GM12878 (cell line): ENCODE results near the gene CHRM1. TPM values are rescaled to one million over a fixed set of nuclear protein-coding genes. Genes with fewer than 3 reads are reported as not detected.

ENCODE experiments used
- ATAC-seq: fragments of 200-7000 bp; cut with Tn5 transposase; 3 replicates; pipeline ENCODE4 v1.9.1; 2020; ENCODE audit warnings: mild to moderate bottlenecking, moderate library complexity
- BruUV-seq: library from RNA; stranded (reverse); fragments of 400-500 nt; replicated peaks from 2 replicates; lab custom pipeline; 2021; lab: Mats Ljungman, UMichigan
- CTCF ChIA-PET: fragments of 300-600 bp; sonication (Branson Sonifier 250); formaldehyde crosslinking; extraction: SDS; loops from one replicate; lab custom pipeline; 2021; ENCODE audit warnings: inconsistent platforms; lab: Yijun Ruan, JAX
- POLR2A ChIA-PET: fragments of 350-600 bp; formaldehyde crosslinking; extraction: SDS; loops from one replicate; lab custom pipeline; 2021; ENCODE audit warnings: inconsistent platforms; lab: Charles Lee
- RAD21 ChIA-PET: fragments of 300-600 bp; sonication (Branson Sonifier 250); formaldehyde crosslinking; loops from one replicate; lab custom pipeline; 2023; ENCODE audit warnings: antibody characterized with exemption; ENCODE audit not compliant: unreplicated experiment; lab: Charles Lee
- SMC1A ChIA-PET: fragments of 300-600 bp; sonication (Branson Sonifier 250); formaldehyde crosslinking; loops from one replicate; lab custom pipeline; 2023; ENCODE audit not compliant: unreplicated experiment, uncharacterized antibody; lab: Charles Lee
- DNase-seq: peaks from one replicate; pipeline ENCODE4 v3.0.0-alpha.2; 2011; ENCODE audit warnings: low read depth, low spot score
- FAIRE-seq: peaks from 3 replicates; lab custom pipeline; 2011; peaks lifted over from hg19 to GRCh38; lab: Jason Lieb, UNC
- H2AFZ ChIP-seq: 2 replicates; pipeline ENCODE4 v1.6.0; 2011; ENCODE audit warnings: low read depth, low read length, control low read depth; ENCODE audit not compliant: control insufficient read depth
- H3K27ac ChIP-seq: 2 replicates; pipeline ENCODE4 v1.5.1; 2011; ENCODE audit warnings: control low read depth; ENCODE audit not compliant: control insufficient read depth, insufficient read depth
- H3K27me3 ChIP-seq, 2 experiments: replicated peaks in 1 of 2; 2 replicates each; pipeline versions ENCODE4 v1.6.0 to v1.6.1; 2011; ENCODE audit warnings: low read length in 1 of 2; ENCODE audit not compliant: control insufficient read depth in 2 of 2, insufficient read depth in 2 of 2
- H3K36me3 ChIP-seq, 2 experiments: 2 replicates each; pipeline ENCODE4 v1.5.1; 2011; ENCODE audit warnings: low read length in 1 of 2; ENCODE audit not compliant: control insufficient read depth in 2 of 2, insufficient read depth in 2 of 2
- H3K4me1 ChIP-seq: 2 replicates; pipeline ENCODE4 v1.6.1; 2011; ENCODE audit warnings: mild to moderate bottlenecking, low read length, moderate library complexity, mixed read lengths; ENCODE audit not compliant: control insufficient read depth, insufficient read depth
- H3K4me2 ChIP-seq: 2 replicates; pipeline ENCODE4 v1.6.0; 2011; ENCODE audit warnings: control low read depth; ENCODE audit not compliant: control insufficient read depth, insufficient read depth
- H3K4me3 ChIP-seq: fragments of 200-600 bp; sonication (generic); 2 replicates; pipeline ENCODE4 v1.5.1; 2016
- H3K79me2 ChIP-seq: 2 replicates; pipeline ENCODE4 v1.6.0; 2011; ENCODE audit warnings: low read length; ENCODE audit not compliant: control insufficient read depth, insufficient read depth
- H3K9ac ChIP-seq: 2 replicates; pipeline ENCODE4 v1.8.0; 2011; ENCODE audit warnings: low read length, control low read depth, mixed read lengths; ENCODE audit not compliant: control insufficient read depth, insufficient read depth
- H3K9me3 ChIP-seq: replicated peaks from 3 replicates; pipeline ENCODE4 v1.5.1; 2011; ENCODE audit warnings: mild to moderate bottlenecking, low read length; ENCODE audit not compliant: control insufficient read depth, insufficient read depth
- H4K20me1 ChIP-seq: 2 replicates; pipeline ENCODE4 v1.6.0; 2011; ENCODE audit not compliant: control insufficient read depth, insufficient read depth
- CREB1 ChIP-seq: IDR thresholded peaks from 2 replicates; pipeline ENCODE4 v1.6.1; 2012; ENCODE audit warnings: low read depth, mild to moderate bottlenecking, inconsistent platforms
- E2F4 ChIP-seq: IDR thresholded peaks from 2 replicates; pipeline ENCODE4 v1.6.1; 2012; ENCODE audit warnings: low read depth, low read length, improper control_type of control experiment
- MXI1 ChIP-seq: fragments of 150-350 bp; IDR thresholded peaks from 2 replicates; pipeline ENCODE4 v1.6.1; 2011; ENCODE audit warnings: low read depth, mild to moderate bottlenecking, inconsistent platforms, low read length, improper control_type of control experiment
- PAX5 ChIP-seq: IDR thresholded peaks from 2 replicates; pipeline ENCODE4 v1.6.1; 2011; ENCODE audit warnings: low read depth, low read length, borderline replicate concordance
- PML ChIP-seq: IDR thresholded peaks from 2 replicates; pipeline ENCODE4 v1.6.1; 2012; ENCODE audit warnings: low read length, inconsistent platforms
- TAF1 ChIP-seq: IDR thresholded peaks from 2 replicates; pipeline ENCODE4 v1.6.1; 2011; ENCODE audit warnings: mild to moderate bottlenecking, low read depth, low read length, borderline replicate concordance
- USF1 ChIP-seq: IDR thresholded peaks from 2 replicates; pipeline ENCODE4 v1.6.1; 2011; ENCODE audit warnings: borderline replicate concordance, low read depth, mild to moderate bottlenecking, moderate library complexity, mixed read lengths, low read length; ENCODE audit not compliant: insufficient read depth; ENCODE audit errors: extremely low read length
- WGBS: methylation state at CpG from one replicate; pipeline ENCODE4 v1.1.6; 2016; ENCODE audit warnings: low lambda C conversion rate; ENCODE audit not compliant: insufficient replicate concordance, insufficient coverage; ENCODE audit errors: missing lambda C conversion rate; 5-methylcytosine and 5-hydroxymethylcytosine counted together
- in situ Hi-C: fragments of 300-500 bp; cut with MboI; formaldehyde crosslinking; loops from 9 replicates; pipeline ENCODE4 v1.14.3; 2018; ENCODE audit warnings: mixed read lengths
- intact Hi-C: fragments of 100-400 bp; cut with micrococcal nuclease; formaldehyde crosslinking; loops from one replicate; pipeline ENCODE4 v1.14.2; 2022; ENCODE audit not compliant: unreplicated experiment
- polyA plus RNA-seq, 11 experiments: library from polyadenylated mRNA; depleted of rRNA in 4 of 11; unstranded in 6 of 11; stranded (reverse) in 5 of 11; fragments of >200 nt; fragmentation: Nextera tagmentation in 4 of 11; fragmentation: Illumina TruSeq in 1 of 11; extraction: Ambion mirVana in 4 of 11; extraction: Trizol in 1 of 11; gene quantifications; 1 replicate in 1 of 11; 2 replicates in 10 of 11; pipeline versions ENCODE4 v1.2.1 to v1.2.3, GENCODE V29; 2011 to 2016; ENCODE audit warnings: inconsistent platforms in 2 of 11, missing spikeins in 2 of 11, low read depth in 1 of 11
- total RNA-seq, 4 experiments: library from RNA; depleted of rRNA in 3 of 4; stranded (reverse); fragments of >200 nt in 3 of 4; fragmentation: Illumina TruSeq in 1 of 4; extraction: Trizol in 1 of 4; gene quantifications; 2 replicates each; pipeline versions ENCODE4 v1.2.1 to v1.2.3, GENCODE V29; 2013 to 2021
- TF ChIP-seq, protein P1 (sequence below): IDR thresholded peaks from 2 replicates; pipeline ENCODE4 v1.6.1; 2011; ENCODE audit warnings: low read depth, low read length, improper control_type of control experiment, borderline replicate concordance

Gene CHRM1
- total and polyA plus RNA-seq, 10 of the 15 experiments (the other 5 are each of a cell fraction or from before 2014, with no cell fraction given) = not detected

DNA sequence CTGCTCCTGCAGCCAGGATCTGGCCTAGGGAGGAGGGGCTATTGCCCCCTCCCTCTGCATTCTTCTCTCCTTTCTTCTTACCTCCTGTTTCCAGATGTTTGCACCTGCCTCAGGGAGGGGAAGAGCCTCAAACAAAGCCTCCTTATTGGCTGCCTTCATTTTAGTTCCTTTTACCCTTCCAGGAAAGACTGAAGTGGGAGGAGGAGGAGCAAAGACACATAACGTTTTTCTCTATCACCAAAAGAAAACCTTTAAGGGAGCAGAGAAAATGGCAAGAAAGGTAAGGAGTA lies 13.3 kb upstream of the CHRM1 start:
- intact Hi-C loops = no loop called here
- Histone ChIP-seq H3K4me1 (no peaks in the 10 kb centered on the region), H3K9me3 (no peaks in the 10 kb centered on the region), H3K27me3 (peaks cover 2 to 3% of the 10 kb centered on the region in 2 experiments; a peak in 3 of 4 replicates), H3K79me2 (no peaks in the 10 kb centered on the region), H3K36me3 (no peaks in the 10 kb centered on the region), H3K27ac (no peak overlapping the region), H3K9ac (no peak overlapping the region)
- FAIRE-seq = no peak
- POLR2A ChIA-PET = no interaction called here
- in situ Hi-C loops = no loop called here
- CTCF ChIA-PET = no interaction called here
- no TSS peak for BruUV-seq
- WGBS = 0% methylated on average over 1 of the region's 1 CpG
- RAD21 ChIA-PET = no interaction called here
- SMC1A ChIA-PET = no interaction called here
- no peak for DNase-seq
- no peak for ATAC-seq
- no peak for TF ChIP-seq MXI1
- TF ChIP-seq, protein P1, sequence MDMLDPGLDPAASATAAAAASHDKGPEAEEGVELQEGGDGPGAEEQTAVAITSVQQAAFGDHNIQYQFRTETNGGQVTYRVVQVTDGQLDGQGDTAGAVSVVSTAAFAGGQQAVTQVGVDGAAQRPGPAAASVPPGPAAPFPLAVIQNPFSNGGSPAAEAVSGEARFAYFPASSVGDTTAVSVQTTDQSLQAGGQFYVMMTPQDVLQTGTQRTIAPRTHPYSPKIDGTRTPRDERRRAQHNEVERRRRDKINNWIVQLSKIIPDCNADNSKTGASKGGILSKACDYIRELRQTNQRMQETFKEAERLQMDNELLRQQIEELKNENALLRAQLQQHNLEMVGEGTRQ = no peak
- no peak for TF ChIP-seq TAF1
- no peak for TF ChIP-seq USF1
- TF ChIP-seq CREB1 = no peak
- no peak for TF ChIP-seq PML
- no peak for TF ChIP-seq E2F4
- no peak for TF ChIP-seq PAX5
- TF ChIP-seq, all 136 proteins: peak for 0
- no peak overlapping the region for H2AFZ ChIP-seq
- H3K4me3 ChIP-seq = no peak overlapping the region
- no peaks in the 10 kb centered on the region for H4K20me1 ChIP-seq
- no peak overlapping the region for H3K4me2 ChIP-seq
